HG03432 (cell line): Measurements from ENCODE around the gene OR52A1.

ENCODE experiments used
- ATAC-seq: cut with Tn5 transposase; IDR thresholded peaks from one replicate; pipeline ENCODE4 v1.9.1; 2021; ENCODE audit warnings: mild to moderate bottlenecking, moderate library complexity; ENCODE audit not compliant: unreplicated experiment

OR52A1 gene

GRCh38 chr11:5136261-5136660, 18.3 kb downstream of the OR52A1 start:
- no peak for ATAC-seq

GRCh38 chr11:5131584-5132335, 22.8 kb downstream of the OR52A1 start:
- no peak for ATAC-seq

GRCh38 chr11:5129457-5129877, 25.1 kb downstream of the OR52A1 start:
- no peak for ATAC-seq

- ATAC-seq: no peak
These were observed 29.5 kb downstream of the OR52A1 start for GRCh38 chr11:5124891-5125620.

GRCh38 chr11:5123802-5124521, 30.6 kb downstream of the OR52A1 start:
- ATAC-seq: peak; percentile 84

- ATAC-seq: no peak
These were observed 35.7 kb downstream of the OR52A1 start for GRCh38 chr11:5118893-5119292.

- no peak for ATAC-seq
These were observed 37.0 kb downstream of the OR52A1 start for GRCh38 chr11:5117588-5117987.

GRCh38 chr11:5115339-5115738, 39.2 kb downstream of the OR52A1 start:
- ATAC-seq: no peak

GRCh38 chr11:5107285-5107684, 47.3 kb downstream of the OR52A1 start:
- no peak for ATAC-seq

GRCh38 chr11:5103066-5103465, 51.5 kb downstream of the OR52A1 start:
- no peak for ATAC-seq

GRCh38 chr11:5102246-5102645, 52.3 kb downstream of the OR52A1 start:
- ATAC-seq: no peak

- no peak for ATAC-seq
These were observed 58.5 kb downstream of the OR52A1 start for GRCh38 chr11:5096011-5096410.
